Activated effector memory CD4-positive, alpha-beta T cell treated with Interleukin-2 at 50 U/mL for 16 hours (primary cell): ENCODE measurements around the gene ARF3.

ENCODE experiments used
- DNase-seq: peaks from one replicate; pipeline ENCODE4 v3.0.0-alpha.2; 2020

The ARF3 gene

GRCh38 chr12:48957141-48958048 is at the start of gene ARF3:
ARF3 (minus strand) TSS chr12:48957487; CDS start chr12:48941095, 16,392 bp downstream.
- peak; percentile 87 for DNase-seq

- DNase-seq, result no peak
Observed at GRCh38 chr12:49000346-49000745, 43.1 kb upstream of the ARF3 start.

- no peak for DNase-seq
Observed at GRCh38 chr12:48999371-49000131, 42.3 kb upstream of the ARF3 start, which contains the start of gene DDN. DDN (minus strand) TSS chr12:48999375; CDS start chr12:48999287, 88 bp downstream.

- no peak for DNase-seq
Observed at GRCh38 chr12:48998497-48999353, 41.4 kb upstream of the ARF3 start.

- no peak for DNase-seq
Observed at GRCh38 chr12:48997719-48998496, 40.6 kb upstream of the ARF3 start.

- DNase-seq, result no peak
Observed at GRCh38 chr12:48996794-48997718, 39.8 kb upstream of the ARF3 start.

GRCh38 chr12:48995086-48995879 is 38.0 kb upstream of the ARF3 start:
- DNase-seq, result no peak

- DNase-seq, result no peak
Observed at GRCh38 chr12:48994224-48995085, 37.2 kb upstream of the ARF3 start.

- no peak for DNase-seq
Observed at GRCh38 chr12:48993787-48994186, 36.5 kb upstream of the ARF3 start.

- no peak for DNase-seq
Observed at GRCh38 chr12:48991247-48992050, 34.2 kb upstream of the ARF3 start.

- no peak for DNase-seq
Observed at GRCh38 chr12:48990552-48990951, 33.3 kb upstream of the ARF3 start.

GRCh38 chr12:48988030-48988649 is 30.9 kb upstream of the ARF3 start:
- DNase-seq, result peak; percentile 58

- DNase-seq, result no peak
Observed at GRCh38 chr12:48986720-48987291, 29.5 kb upstream of the ARF3 start.

- no peak for DNase-seq
Observed at GRCh38 chr12:48985901-48986300, 28.6 kb upstream of the ARF3 start.

GRCh38 chr12:48985475-48985897 is 28.2 kb upstream of the ARF3 start:
- no peak for DNase-seq

- no peak for DNase-seq
Observed at GRCh38 chr12:48982397-48983080, 25.3 kb upstream of the ARF3 start.

- DNase-seq, result no peak
Observed at GRCh38 chr12:48981757-48982157, 24.5 kb upstream of the ARF3 start.
